Caco-2 (cell line): ENCODE results near the gene FCN2. TPM values are rescaled to one million over a fixed set of nuclear protein-coding genes. Genes with fewer than 3 reads are reported as not detected.

Experiments used
- BruUV-seq: library from RNA; stranded (reverse); fragments of 400-500 nt; replicated peaks from 2 replicates; lab custom pipeline; 2021; lab: Mats Ljungman, UMichigan
- CTCF ChIA-PET: fragments of 300-600 bp; sonication (Branson Sonifier 250); formaldehyde crosslinking; loops from one replicate; lab custom pipeline; 2022; ENCODE audit warnings: antibody characterized with exemption; lab: Charles Lee
- POLR2A ChIA-PET: fragments of 300-600 bp; sonication (Branson Sonifier 250); formaldehyde crosslinking; loops from one replicate; lab custom pipeline; 2022; ENCODE audit warnings: antibody characterized with exemption; lab: Charles Lee
- DNase-seq, 2 experiments: peaks; one replicate each; pipeline versions ENCODE4 v3.0.0 to v3.0.0-alpha.2; 2020 to 2022
- H3K27me3 ChIP-seq: replicated peaks from 2 replicates; pipeline ENCODE4 v1.6.0; 2011; ENCODE audit warnings: low read length; ENCODE audit not compliant: control insufficient read depth, insufficient read depth
- H3K36me3 ChIP-seq: 2 replicates; pipeline ENCODE4 v1.5.1; 2011; ENCODE audit warnings: low read length; ENCODE audit not compliant: control insufficient read depth, insufficient read depth
- H3K4me1 ChIP-seq: fragments of 250-450 bp; sonication (Bioruptor Pico); 2 replicates; pipeline ENCODE4 v1.5.1; 2020; ENCODE audit warnings: mild to moderate bottlenecking
- H3K4me3 ChIP-seq: 2 replicates; pipeline ENCODE4 v1.5.1; 2011; ENCODE audit warnings: low read depth, mild to moderate bottlenecking, control low read depth, low read length
- H3K9me3 ChIP-seq: fragments of 250-450 bp; sonication (Bioruptor Pico); 2 replicates; pipeline ENCODE4 v1.5.1; 2020; ENCODE audit warnings: mild to moderate bottlenecking, moderate library complexity
- H3K27ac Mint-ChIP-seq: one replicate; pipeline ENCODE4 v1.8.0; 2022; ENCODE audit warnings: mixed read lengths; ENCODE audit not compliant: unreplicated experiment
- H3K27me3 Mint-ChIP-seq: one replicate; pipeline ENCODE4 v1.8.0; 2022; ENCODE audit warnings: mixed read lengths; ENCODE audit not compliant: insufficient read depth, unreplicated experiment
- H3K36me3 Mint-ChIP-seq: one replicate; pipeline ENCODE4 v1.8.0; 2022; ENCODE audit warnings: mild to moderate bottlenecking, mixed read lengths; ENCODE audit not compliant: insufficient read depth, unreplicated experiment
- H3K4me1 Mint-ChIP-seq: one replicate; pipeline ENCODE4 v1.8.0; 2022; ENCODE audit warnings: low read depth, mixed read lengths; ENCODE audit not compliant: unreplicated experiment
- H3K4me3 Mint-ChIP-seq: one replicate; pipeline ENCODE4 v1.8.0; 2022; ENCODE audit warnings: mild to moderate bottlenecking, moderate library complexity, mixed read lengths; ENCODE audit not compliant: unreplicated experiment
- H3K9me3 Mint-ChIP-seq: one replicate; pipeline ENCODE4 v1.8.0; 2022; ENCODE audit warnings: mixed read lengths; ENCODE audit not compliant: unreplicated experiment
- CTCF ChIP-seq, 2 experiments: fragments of 200-600 bp in 1 of 2; IDR thresholded peaks; 1 replicate in 1 of 2; 2 replicates in 1 of 2; pipeline versions ENCODE4 v1.5.1 to v1.8.0; 2011 to 2022; ENCODE audit warnings: antibody characterized with exemption in 1 of 2, control low read depth in 1 of 2, inconsistent platforms in 1 of 2, low read depth in 1 of 2, low read length in 1 of 2, mild to moderate bottlenecking in 1 of 2, moderate library complexity in 1 of 2; ENCODE audit not compliant: insufficient read depth in 1 of 2, severe bottlenecking in 1 of 2, unreplicated experiment in 1 of 2
- intact Hi-C: fragments of 100-400 bp; cut with micrococcal nuclease; formaldehyde crosslinking; loops from one replicate; pipeline ENCODE4 v1.10.0; 2022; ENCODE audit not compliant: unreplicated experiment
- total RNA-seq: library from RNA; stranded (reverse); gene quantifications from 2 replicates; pipeline ENCODE4 v1.2.3, GENCODE V29; 2022

FCN2 gene
- total RNA-seq, 1 experiment from 2014 or later = not detected

DNA sequence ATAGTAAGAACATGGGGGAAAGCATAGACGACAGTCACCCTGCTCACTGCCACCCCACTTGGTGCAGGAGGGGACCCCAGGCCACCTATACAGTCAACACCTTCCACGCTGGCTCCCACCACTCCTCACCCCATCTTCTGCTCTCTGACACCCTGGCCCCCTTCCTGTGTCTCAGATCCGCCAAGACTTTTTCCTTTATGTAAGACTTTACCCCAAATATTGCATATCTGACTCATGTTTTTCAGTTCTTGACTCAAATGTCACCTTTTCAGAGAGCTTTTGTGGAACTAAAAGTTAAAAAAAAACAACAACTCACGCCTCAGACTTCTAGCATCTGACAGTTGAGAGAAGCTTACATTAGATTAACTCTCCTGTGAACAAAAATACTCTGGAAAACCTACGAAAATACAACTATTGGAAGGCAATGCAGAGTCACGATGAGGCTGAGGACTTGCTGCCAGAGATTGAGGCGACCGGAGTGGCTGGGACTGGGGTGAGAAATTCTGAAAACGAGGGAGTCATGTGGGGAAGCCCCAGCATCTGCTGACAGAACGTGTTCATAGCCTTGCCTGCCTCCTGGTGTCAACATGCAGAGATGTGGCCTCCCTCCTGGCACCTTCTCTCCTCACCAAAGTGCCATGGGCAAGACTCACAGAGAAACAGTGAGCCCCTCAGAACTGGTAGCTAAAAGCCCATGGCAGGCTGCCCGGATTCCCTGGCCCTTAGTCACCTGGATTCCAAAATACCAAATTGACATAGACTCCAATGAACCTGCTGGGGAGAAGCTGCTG is 22.4 kb upstream of the FCN2 start:
- no peaks in the 10 kb centered on the region for H3K36me3 Mint-ChIP-seq
- H3K27me3 ChIP-seq = no peaks in the 10 kb centered on the region
- H3K27ac Mint-ChIP-seq = no peak overlapping the region
- H3K9me3 ChIP-seq = no peaks in the 10 kb centered on the region
- no peaks in the 10 kb centered on the region for H3K4me1 Mint-ChIP-seq
- H3K36me3 ChIP-seq = no peaks in the 10 kb centered on the region
- no peaks in the 10 kb centered on the region for H3K4me1 ChIP-seq
- ChIA-PET POLR2A (no interaction called here), CTCF (no interaction called here)
- no peak overlapping the region for H3K4me3 Mint-ChIP-seq
- BruUV-seq = no TSS peak
- H3K4me3 ChIP-seq = no peak overlapping the region
- intact Hi-C loops = no loop called here
- H3K9me3 Mint-ChIP-seq = peaks cover 9% of the 10 kb centered on the region
- no peak for DNase-seq
- no peak for TF ChIP-seq CTCF (IDR thresholded peaks at IDR 0.05; ENCODE audit: insufficient read depth in 1 of 2, low read depth in 1 of 2, low read length in 1 of 2, severe bottlenecking in 1 of 2, unreplicated experiment in 1 of 2)
- peaks cover 6% of the 10 kb centered on the region for H3K27me3 Mint-ChIP-seq

- H3K27me3 Mint-ChIP-seq = peaks cover 6% of the 10 kb centered on the region
- no TSS peak for BruUV-seq
- no peaks in the 10 kb centered on the region for H3K4me1 Mint-ChIP-seq
- no peak overlapping the region for H3K27ac Mint-ChIP-seq
- Histone ChIP-seq H3K36me3 (no peaks in the 10 kb centered on the region), H3K4me1 (no peaks in the 10 kb centered on the region), H3K4me3 (no peak overlapping the region), H3K27me3 (no peaks in the 10 kb centered on the region), H3K9me3 (no peaks in the 10 kb centered on the region)
- DNase-seq = no peak
- POLR2A ChIA-PET = no interaction called here
- H3K4me3 Mint-ChIP-seq = no peak overlapping the region
- intact Hi-C loops = no loop called here
- TF ChIP-seq CTCF (IDR thresholded peaks at IDR 0.05; ENCODE audit: insufficient read depth in 1 of 2, low read depth in 1 of 2, low read length in 1 of 2, severe bottlenecking in 1 of 2, unreplicated experiment in 1 of 2) = no peak
- peaks cover 9% of the 10 kb centered on the region for H3K9me3 Mint-ChIP-seq
- CTCF ChIA-PET = no interaction called here
- H3K36me3 Mint-ChIP-seq = no peaks in the 10 kb centered on the region
These were observed 20.1 kb upstream of the FCN2 start for GRCh38 chr9:134860510-134860909.

DNA sequence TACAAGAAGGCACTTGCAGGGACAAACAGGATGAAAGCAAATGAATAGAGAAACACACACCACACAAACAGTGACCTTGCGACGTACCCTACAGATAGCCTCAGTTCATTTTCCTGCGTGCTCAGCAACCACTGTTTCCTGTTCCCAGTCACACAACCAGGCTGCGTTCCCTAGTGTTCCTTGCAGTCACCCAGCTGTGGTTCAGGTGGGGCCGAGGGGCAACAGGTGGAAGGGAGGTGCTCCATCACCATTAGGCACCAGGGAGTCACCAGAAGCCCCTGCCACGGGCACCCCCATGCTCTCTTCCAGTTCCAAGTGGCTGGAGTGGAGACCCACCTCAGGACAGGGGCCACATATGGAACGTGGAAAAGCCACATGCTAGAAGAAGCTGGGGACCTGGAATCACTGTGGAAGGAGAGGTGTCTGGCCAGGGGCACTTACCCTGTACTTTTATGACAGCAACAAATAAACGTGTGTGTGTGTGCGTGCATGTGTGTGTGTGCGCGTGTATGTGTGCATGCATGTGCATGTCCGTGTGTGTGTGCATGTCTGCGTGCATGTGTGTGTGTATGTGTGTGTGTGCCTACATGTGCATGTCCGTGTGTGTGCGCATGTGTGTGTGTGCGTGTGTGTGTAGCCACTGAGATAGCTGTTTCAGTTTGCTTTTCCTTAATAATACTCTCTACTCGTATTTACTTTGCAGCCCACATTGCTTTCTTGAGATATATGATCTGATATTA is 18.8 kb upstream of the FCN2 start:
- Mint-ChIP-seq H3K4me3 (no peak overlapping the region), H3K36me3 (no peaks in the 10 kb centered on the region), H3K9me3 (peaks cover 8% of the 10 kb centered on the region), H3K4me1 (no peaks in the 10 kb centered on the region), H3K27me3 (peaks cover 3% of the 10 kb centered on the region), H3K27ac (no peak overlapping the region)
- TF ChIP-seq CTCF (IDR thresholded peaks at IDR 0.05; ENCODE audit: insufficient read depth in 1 of 2, low read depth in 1 of 2, low read length in 1 of 2, severe bottlenecking in 1 of 2, unreplicated experiment in 1 of 2) = no peak
- H3K4me1 ChIP-seq = no peaks in the 10 kb centered on the region
- ChIA-PET CTCF (no interaction called here), POLR2A (no interaction called here)
- H3K4me3 ChIP-seq = no peak overlapping the region
- intact Hi-C loops = no loop called here
- DNase-seq = no peak
- H3K9me3 ChIP-seq = no peaks in the 10 kb centered on the region
- BruUV-seq = no TSS peak
- H3K27me3 ChIP-seq = no peaks in the 10 kb centered on the region
- no peaks in the 10 kb centered on the region for H3K36me3 ChIP-seq
